Measurements from ENCODE around the gene HPX.

DNA sequence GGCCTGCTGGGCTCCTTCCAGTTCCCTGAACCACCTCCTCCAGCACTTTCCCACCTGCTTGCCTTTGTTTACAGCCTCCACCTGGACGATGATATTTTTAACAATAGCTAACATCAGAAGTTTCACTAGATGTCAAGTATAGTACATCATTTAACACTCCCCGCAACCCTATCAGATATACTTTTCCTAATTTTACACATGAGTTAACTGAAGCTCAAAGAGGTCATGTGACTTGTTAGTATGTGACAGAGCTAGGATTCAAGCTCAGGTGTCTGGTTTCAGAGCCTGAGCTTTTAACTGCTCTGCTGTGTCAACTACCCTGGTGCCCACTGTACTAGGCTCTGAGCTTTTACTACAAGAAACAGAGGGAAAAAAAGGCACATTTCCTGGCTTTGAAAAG lies 14.3 kb upstream of the HPX start:
- TF ChIP-seq POLR2AphosphoS5 (IDR thresholded peaks at IDR 0.05; ENCODE audit: low read depth) (no peak), GABPA (IDR thresholded peaks at IDR 0.05; ENCODE audit: low read depth) (no peak), SPI1 (IDR thresholded peaks at IDR 0.05; ENCODE audit: borderline replicate concordance, low read depth) (no peak)
- TF ChIP-seq, protein P1, sequence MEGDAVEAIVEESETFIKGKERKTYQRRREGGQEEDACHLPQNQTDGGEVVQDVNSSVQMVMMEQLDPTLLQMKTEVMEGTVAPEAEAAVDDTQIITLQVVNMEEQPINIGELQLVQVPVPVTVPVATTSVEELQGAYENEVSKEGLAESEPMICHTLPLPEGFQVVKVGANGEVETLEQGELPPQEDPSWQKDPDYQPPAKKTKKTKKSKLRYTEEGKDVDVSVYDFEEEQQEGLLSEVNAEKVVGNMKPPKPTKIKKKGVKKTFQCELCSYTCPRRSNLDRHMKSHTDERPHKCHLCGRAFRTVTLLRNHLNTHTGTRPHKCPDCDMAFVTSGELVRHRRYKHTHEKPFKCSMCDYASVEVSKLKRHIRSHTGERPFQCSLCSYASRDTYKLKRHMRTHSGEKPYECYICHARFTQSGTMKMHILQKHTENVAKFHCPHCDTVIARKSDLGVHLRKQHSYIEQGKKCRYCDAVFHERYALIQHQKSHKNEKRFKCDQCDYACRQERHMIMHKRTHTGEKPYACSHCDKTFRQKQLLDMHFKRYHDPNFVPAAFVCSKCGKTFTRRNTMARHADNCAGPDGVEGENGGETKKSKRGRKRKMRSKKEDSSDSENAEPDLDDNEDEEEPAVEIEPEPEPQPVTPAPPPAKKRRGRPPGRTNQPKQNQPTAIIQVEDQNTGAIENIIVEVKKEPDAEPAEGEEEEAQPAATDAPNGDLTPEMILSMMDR (IDR thresholded peaks at IDR 0.05; ENCODE audit: insufficient read depth, low read length): no peak
- TF ChIP-seq, protein P2, sequence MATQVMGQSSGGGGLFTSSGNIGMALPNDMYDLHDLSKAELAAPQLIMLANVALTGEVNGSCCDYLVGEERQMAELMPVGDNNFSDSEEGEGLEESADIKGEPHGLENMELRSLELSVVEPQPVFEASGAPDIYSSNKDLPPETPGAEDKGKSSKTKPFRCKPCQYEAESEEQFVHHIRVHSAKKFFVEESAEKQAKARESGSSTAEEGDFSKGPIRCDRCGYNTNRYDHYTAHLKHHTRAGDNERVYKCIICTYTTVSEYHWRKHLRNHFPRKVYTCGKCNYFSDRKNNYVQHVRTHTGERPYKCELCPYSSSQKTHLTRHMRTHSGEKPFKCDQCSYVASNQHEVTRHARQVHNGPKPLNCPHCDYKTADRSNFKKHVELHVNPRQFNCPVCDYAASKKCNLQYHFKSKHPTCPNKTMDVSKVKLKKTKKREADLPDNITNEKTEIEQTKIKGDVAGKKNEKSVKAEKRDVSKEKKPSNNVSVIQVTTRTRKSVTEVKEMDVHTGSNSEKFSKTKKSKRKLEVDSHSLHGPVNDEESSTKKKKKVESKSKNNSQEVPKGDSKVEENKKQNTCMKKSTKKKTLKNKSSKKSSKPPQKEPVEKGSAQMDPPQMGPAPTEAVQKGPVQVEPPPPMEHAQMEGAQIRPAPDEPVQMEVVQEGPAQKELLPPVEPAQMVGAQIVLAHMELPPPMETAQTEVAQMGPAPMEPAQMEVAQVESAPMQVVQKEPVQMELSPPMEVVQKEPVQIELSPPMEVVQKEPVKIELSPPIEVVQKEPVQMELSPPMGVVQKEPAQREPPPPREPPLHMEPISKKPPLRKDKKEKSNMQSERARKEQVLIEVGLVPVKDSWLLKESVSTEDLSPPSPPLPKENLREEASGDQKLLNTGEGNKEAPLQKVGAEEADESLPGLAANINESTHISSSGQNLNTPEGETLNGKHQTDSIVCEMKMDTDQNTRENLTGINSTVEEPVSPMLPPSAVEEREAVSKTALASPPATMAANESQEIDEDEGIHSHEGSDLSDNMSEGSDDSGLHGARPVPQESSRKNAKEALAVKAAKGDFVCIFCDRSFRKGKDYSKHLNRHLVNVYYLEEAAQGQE (IDR thresholded peaks at IDR 0.05; ENCODE audit: insufficient replicate concordance, low read depth): no peak
